Posterior cingulate gyrus (tissue), 11 donors: Measurements from ENCODE around the gene C11orf58.

Experiments
- DNase-seq, 10 donors: peaks; one replicate each; pipeline versions ENCODE4 v3.0.0 to v3.0.0-alpha.2; 2020 to 2021; ENCODE audit warnings: mixed read lengths in 3 of 10
- intact Hi-C: fragments of 100-400 bp; cut with DNase I; formaldehyde crosslinking; loops from one replicate; pipeline ENCODE4 v1.15.1; 2023

Gene C11orf58

DNA sequence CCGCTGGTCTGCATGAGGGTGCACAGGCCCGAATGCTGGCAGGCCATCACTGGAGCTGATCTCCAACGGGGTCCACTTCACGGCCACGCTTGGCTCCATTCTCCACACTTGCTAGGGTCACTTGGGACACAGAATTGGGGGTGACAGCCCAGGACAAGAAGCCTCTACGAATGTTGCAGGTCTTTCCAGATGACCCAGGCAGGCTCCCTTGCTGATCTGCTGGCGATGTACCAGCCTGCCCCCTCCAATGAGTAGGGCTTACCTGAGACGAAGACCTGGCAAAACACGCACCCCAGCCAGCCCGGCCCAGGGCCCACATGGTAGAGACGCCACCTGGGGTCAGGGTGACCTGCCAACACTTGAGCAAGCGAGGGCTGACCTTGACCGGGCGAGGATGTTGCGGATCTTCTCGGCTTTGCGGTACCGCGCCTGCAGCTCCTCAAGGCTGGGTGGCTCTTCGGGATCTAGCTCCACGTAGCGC is 44.9 kb downstream of the C11orf58 start:
- peak in 1 of 10 donors; percentile 53 for DNase-seq
- intact Hi-C loops = no loop called here

DNA sequence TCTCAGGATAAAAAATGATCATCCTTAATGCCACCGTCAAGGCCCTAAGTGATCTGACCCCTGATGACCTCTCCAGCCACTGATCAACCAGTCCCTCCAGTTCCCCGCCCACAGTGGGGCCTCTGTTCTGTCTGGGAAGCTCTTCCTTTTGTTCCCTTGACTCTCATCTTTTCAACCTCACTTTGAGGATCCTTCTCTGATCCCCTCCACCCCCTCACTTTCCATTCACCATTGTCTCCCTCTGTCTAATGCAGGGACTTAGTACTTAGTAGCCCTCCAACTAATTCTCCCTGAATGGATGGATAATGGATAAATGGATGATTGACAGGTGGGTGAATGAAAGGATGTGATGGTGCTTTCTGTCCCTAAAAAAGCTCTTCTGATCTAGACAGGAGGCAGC is 45.6 kb downstream of the C11orf58 start:
- intact Hi-C loops = no loop called here
- DNase-seq = no peak

DNA sequence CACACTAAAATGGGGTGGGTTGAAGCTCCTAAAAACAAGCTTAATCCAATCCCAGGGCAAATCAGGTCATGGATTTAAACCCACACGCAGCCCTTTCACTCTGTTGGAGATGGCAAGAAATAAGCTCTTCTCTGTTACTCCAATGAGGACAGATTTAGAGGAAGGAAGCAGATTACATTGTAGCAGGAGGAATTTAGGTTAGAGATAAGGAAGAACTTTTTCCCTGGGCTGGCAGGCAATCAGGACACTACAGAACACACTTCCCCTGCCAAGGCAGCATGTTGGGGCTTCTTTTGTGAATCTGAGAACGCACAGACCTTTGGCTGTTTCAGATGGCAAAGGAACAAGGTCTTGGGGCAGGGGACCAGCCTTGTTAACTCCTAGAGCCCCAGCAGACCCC is 46.2 kb downstream of the C11orf58 start:
- peak in 1 of 10 donors; percentile 1 for DNase-seq
- intact Hi-C loops = no loop called here

DNA sequence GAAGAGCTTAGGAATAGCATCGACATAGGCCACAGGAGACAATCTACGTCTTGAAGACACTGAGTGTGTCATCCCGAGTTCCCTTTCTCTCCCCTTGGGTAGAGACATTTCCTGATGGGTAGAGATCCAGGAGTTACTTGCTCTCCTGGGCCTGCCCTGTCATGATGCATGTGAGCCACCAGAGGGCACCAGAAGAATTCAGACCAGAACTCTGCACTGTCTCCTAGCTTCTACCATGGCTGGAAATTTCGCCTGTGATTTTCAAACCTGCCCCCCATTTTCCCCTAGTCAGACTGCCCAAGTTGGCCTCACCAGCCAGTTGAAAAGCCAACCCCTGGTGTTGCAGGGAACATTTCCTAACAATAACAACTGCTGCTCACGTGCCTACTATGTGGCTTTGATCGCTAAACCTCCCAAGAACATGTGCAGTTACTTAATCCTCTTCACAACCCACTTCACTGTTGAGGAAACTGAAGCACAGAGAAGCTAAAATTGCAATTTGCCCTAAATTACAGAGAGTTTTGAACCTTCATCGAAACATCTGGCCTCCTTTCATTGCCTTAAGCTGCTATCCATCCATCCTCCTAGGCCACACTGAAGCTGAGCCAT is 47.2 kb downstream of the C11orf58 start:
- intact Hi-C loops = loop anchor here (2.0 kb wide), 1 partner anchor 277 kb away; no protein-coding TSS in a partner anchor
- peak; percentile 63 to 96 (median 77) for DNase-seq

DNA sequence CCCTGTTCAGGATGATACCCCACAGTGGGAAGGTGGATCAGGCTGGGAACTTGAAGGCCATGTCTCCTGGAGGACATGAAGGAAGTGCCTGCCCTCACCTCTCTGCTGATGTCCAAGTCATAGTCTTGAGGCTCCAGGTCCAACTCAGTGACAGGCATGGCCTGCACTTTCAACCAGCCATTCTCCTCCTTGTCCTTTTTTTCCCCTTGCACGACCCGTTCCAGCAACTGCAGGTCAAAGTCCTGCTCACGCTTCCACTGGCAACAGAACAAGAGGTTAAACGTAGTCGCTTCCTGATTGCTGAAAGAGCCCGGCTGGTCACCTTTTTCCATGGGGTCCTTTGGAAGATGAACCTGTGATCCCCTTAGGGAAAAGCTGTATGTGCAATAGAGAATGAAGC is 47.7 kb downstream of the C11orf58 start:
- intact Hi-C loops = loop anchor here (2.0 kb wide), 1 partner anchor 277 kb away; no protein-coding TSS in a partner anchor
- DNase-seq = peak in 1 of 10 donors; percentile 16

DNA sequence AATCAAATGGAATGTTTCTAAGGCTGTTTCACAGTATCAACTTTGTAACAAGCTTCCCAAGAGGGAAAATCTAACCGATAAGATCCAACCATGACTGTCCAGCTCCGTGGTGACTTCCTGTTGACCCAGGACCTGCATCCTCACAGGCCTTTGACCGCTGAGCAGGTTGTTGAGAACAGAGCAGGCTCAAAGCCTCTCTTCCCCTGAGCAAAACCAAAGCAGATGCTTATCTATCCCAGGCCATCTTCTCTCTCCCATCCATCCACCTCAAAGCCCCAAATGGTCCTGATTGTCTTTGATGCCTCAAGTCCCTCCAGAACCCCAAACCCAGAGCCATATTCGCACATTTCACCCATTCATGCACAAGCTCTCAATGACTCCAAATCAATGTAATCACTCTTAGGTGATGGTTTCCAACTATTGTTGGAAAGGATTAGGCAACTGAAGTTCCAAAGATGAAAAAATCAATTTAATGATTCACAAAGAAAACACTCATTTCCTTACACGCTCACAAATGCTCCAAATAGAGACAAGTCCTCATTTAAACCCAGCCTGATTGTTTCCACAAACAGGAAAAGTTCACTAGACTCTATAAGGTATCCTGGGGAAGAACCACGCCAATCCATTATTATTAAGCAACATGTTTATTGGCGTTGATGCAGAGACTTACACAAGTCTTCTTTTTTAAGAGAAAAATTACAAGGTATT is 48.7 kb downstream of the C11orf58 start:
- DNase-seq = peak in 1 of 10 donors; percentile 18
- intact Hi-C loops = loop anchor here (2.0 kb wide), 1 partner anchor 276 kb away; no protein-coding TSS in a partner anchor

DNA sequence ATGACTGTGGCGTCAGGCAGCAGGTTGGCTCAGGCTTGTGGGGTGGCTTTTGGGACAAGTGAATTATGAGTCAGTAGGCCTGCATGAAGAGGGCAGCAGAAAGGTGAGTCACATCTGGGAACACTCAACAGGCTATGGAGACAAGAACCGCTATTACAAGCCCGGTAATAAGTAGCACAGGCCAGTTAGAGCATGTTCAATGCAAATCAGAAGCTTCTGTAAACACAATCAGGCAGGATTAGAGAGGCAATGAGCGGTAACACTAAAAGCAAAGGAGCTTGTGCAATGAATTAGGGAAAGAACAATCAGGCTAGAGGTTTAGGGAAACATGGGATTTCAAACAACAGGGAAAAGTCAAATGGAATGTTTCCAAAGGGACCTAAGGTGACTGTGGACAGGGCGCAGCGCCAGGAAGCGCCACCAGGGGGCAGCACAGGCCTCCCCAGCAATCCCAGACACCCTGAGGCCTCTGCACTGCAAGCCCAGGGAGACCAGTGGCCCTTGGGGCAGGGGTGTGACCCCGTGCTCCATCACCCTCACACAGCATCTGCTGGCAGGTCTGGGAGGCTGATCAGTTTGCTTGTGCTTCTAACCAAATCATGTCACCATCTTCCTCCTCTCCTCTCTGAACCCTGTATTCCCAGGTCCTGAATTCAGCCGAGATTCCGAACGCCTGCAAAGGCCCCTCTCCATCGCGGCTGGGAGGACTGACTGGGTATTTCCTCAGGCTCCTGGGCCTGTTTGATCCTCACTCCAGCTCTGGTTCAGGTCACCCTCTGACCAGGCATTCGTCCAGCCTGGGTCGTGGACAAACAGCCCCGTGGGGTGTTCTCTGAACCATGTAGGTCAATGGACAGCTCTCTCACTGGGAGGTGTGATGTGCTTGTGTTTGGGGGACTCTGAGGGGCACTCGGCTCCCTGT is 50.0 kb downstream of the C11orf58 start:
- intact Hi-C loops = loop anchor here (2.0 kb wide), 1 partner anchor 94 kb away; no protein-coding TSS in a partner anchor
- DNase-seq = peak; percentile 35 to 94 (median 72)

DNA sequence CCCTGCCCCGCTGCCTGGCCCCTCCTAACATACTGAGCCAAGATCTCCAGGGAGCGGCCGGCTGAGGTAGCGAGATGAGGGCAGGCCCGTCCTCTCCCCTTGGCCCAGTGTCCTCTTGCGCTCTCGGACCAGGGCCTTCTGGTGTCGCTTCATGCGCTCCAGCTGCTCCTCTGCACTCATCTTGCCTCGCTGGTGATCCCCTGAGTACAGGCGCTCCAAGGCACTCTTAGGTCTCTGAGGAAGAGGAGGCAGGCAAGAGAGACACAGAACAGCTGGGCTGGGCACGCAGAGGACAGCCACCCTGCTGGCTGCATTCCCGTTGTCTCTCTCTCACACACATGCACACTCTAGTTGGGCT is 50.6 kb downstream of the C11orf58 start:
- intact Hi-C loops = loop anchor here (2.0 kb wide), 1 partner anchor 94 kb away; no protein-coding TSS in a partner anchor
- DNase-seq = no peak

DNA sequence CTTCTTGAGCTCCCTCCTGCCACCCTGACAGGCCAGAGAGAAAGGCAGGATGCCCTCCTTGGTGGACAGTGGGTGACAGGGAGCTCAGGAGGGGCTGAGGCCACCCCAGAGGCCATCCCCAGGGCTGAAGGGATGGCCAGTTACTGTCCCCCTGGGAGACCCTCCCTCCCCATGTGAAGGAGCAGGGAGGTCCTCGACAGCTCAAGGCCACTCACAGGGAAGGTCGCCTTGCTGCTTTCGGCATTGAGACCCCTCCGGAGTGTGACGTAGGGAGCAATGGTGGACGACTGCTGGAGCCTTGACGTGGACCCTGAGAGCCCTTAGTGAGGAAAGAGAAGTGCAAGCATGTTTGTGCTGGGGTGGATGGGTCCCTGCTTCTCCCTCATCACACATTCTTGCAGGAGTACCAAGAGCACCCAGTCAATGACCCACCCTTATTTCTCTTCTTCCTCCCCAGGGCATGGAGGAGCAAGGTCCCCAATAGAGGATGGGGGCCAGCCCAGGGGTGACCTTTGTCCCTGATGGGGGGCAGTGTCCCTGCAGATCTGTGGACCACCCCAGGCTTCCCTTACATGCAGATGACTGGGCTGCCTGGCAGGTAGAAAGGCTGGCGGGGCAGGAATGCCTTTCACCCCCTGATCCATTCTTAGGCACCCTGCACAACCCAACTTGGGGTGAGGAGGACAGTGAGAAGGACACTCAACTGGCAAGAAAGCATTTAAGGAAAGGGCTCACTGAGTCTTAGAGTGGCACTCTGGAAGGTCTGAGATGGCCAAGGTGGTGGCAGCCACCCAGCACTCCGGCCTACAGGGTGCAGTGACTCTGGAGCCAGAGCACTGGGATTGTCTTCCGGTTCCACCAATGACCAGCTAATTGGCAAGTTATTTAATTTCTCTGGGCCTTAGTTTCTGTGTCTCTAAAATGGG is 51.4 kb downstream of the C11orf58 start:
- DNase-seq = no peak
- intact Hi-C loops = loop anchor here (2.0 kb wide), 1 partner anchor 93 kb away; no protein-coding TSS in a partner anchor

DNA sequence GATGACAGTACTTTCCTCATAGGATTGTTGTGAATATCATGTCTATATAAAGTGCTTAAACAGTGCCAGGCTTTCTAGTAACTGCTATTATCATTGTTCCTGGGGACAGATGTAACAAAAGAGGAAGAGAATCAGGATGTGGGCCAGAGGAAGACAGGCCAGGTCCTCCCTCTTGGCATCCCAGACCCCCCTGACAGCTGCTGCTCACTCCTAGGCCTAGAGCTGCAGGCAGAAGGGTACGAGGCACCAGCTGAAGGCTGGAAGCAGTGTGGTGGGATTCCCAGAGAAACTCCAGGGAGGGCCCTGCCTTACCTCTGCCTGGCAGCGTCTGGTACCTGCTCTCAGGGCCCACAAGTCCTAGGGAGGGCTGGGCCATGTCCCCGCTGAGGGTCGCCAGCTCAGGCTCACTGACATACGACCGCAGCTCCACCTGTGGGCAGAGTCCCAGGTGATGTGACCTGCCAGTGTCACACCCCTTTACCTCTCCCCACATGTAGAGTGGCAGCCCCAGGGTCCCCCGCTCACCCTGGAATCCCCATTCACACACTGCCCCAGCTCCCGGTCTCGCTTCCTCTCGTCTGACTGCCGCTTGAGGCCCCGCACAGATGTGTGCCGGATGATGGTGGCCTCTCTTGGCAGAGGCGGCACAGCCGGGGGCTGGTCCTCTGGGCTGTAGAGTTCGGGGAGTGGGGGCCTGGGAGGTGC is 52.2 kb downstream of the C11orf58 start:
- DNase-seq = no peak
- intact Hi-C loops = no loop called here

DNA sequence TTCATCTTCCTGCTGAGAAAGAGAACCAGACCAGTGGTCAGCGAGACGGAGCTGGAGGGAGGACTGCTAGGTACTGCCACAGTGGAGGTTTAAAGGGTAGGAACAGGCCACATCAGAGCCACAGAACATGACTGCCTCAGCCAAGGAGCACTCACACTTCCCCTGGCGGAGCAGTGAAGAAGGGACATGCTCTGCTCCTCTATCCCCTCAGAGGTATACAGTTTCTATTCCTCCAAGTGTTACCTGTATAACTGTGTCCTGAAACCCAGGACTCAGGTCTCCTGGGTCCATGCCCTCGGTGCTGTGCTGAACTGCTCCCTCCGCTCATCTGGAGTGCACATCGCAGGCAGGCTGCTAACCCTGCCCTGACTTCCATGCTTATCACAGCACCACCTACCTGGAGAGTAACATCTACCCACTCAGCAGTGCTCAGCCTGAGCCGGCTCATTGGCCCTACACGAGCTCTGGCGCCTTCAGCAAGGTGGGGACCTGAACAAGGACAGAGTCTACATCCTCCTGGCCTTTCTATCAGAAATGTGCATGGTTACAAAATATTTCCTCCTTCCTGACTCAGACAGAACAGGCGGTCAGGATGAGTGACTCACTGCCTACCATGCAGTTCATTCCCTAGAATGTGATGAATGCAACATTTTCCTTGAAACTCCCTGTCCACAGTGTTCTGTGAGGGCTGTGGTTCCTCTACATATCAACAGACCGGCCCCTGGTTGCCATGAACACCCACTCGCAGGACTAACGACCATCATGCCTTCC is 52.9 kb downstream of the C11orf58 start:
- DNase-seq = no peak
- intact Hi-C loops = no loop called here

DNA sequence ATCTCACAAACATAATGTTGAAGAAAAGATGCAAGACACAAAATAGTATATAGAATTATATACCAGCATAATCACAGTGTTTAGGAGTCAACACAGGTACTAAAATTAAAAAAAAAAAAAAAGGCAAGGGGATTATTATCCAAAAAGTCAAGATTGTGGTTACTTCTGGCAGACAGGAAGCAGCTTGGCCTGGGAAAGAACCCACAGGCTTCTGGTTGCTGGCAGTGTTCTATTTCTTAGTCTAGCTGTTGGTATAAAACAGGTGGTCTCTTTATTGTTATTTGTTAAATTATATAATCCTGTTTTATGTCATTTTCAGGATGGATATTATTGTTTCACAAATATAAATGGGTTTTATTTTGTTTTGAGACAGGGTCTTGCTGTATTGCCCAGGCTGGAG is 54.0 kb downstream of the C11orf58 start:
- DNase-seq = no peak
- intact Hi-C loops = no loop called here

DNA sequence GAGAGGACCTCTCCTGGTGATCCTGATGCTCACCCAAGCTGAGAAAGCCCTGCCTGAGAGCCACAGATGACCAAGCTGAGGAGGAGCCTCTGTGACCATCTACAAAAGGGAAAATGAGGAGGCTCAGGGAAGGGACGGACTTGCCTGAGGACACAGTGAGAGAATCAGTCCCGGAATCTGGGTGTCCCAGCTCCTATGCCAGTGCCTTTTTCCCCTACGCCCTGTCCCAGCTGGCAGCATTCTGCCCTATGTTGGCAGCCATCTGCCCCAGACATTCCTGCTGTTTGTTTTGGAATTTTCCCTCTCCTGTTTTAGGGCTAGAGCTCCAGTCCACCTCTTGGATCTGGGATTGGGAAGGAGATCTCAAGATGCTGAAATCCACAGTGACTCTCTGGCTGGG is 54.6 kb downstream of the C11orf58 start:
- intact Hi-C loops = no loop called here
- DNase-seq = no peak

DNA sequence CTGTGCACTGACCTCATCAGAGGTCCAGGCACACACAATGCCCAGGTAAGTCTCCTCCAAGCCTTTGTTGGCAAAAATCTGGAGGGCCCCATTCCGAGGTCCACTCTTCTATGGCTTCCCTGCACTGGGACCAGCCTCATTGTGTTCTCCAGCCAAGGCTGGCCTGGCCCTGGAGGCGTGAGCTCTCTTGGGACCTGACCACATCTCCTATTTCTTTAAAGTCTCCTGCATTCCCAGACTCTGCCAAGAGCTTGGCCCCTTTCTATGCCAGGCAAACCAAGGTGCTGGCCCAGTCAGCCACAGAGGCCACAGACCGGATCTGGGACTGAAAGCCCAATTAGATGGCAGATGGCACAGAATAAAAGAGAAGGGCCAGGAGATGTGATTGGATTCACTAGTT is 55.1 kb downstream of the C11orf58 start:
- intact Hi-C loops = no loop called here
- DNase-seq = no peak

DNA sequence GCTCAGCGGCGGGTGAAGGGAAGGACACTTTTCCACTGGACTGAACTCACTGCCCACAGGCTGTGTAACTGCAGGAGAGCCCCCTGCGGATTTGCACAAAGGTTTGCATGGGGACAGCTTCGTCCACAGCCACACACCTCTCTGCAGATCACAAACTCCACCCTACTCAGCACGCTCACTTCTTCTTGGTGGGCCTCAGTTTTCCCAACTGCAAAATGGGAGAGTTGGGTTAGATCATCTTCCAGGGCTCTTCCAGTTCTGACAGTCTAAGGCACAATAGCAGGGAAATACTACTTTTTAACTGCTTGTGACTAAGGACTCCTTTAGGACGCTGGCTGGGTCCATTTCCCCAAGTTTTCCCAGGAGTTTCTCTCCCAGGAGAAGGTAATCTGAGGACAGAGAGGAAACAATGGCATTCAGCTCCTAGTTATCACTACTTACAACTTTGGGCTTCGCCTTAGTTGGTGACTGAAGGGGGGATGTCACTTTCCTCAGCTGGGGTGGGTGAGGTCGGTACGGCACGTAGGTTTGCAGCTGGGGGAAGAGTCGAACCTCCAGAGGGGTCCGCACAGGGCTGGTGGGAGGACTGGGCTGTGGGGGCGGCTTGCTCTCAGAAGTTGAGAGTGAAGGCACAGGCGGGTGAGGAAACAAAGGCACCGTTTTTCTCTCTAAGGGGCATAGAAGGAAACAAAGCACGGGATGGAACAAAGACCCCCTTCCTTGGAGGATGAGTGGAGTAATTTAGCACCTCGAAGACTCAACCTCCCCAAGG is 55.8 kb downstream of the C11orf58 start:
- DNase-seq = no peak
- intact Hi-C loops = no loop called here

DNA sequence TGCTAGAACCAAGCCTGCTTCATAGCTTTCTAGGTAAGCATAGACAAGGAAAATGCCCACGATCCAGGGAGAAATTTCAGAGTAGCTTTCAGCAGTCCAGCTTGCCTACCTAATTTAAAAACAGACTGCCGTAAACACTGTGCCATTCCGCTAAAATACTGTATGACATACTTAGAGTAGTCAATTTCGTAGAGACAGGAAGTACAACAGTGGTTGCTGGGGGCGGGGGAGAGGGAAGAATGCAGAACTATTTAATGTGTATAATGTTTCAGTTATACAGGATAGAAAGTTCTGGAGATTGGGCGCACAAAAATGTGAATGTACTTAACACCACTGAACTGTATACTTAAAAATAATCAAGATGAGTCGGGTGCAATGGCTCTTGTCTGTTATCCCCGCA is 56.7 kb downstream of the C11orf58 start:
- intact Hi-C loops = no loop called here

DNA sequence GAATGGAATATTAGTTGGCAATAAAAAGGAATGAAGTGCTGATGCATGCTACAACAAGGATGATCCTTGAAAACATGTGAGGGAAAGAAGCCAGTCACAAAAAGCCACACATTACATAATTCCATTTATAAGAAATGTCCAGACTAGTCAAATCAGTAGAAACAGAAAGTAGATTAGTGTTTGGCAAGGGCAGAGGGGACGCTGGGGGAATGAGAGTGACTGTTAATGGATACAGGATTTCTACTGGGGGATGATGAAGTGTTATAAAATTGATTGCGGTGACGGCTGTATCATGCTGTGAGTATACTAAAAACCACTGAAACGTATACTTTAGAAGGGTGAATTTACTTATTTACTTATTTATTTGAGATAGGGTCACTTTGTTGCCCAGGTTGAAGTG is 57.9 kb downstream of the C11orf58 start:
- no peak for DNase-seq
- intact Hi-C loops = no loop called here

More for the DNA sequence above, 56.7 kb downstream of the C11orf58 start:
- no peak for DNase-seq

DNA sequence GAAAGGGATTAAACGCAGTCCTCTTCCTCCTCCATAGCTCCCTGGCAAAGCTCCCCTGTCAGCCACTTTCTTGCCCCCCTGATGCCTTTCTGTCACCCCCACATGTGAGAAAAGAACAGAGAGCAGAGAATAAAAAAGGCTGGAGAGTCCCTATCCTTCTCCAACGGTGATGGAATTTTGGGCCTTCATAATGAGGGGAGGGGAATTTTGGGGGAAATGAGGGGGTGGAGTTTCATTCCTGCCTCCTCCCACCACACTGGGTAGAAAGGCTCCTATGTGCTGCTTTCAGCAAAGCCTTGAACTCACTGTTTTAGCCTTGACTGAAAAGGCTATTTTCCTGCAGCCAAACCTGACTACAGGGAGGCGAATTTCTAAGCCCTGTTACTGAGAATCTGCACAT is 59.3 kb downstream of the C11orf58 start:
- DNase-seq = no peak
- intact Hi-C loops = no loop called here
